Measurements from ENCODE around the gene FSD1. TPM values are rescaled to one million over a fixed set of nuclear protein-coding genes. Genes with fewer than 3 reads are reported as not detected.

The FSD1 gene
- total and polyA plus RNA-seq, 9 of the 15 experiments (the other 6 are each of a cell fraction or from before 2014, with no cell fraction given) = 0.11 to 1.9 (median 0.94) TPM; not detected in 1

DNA sequence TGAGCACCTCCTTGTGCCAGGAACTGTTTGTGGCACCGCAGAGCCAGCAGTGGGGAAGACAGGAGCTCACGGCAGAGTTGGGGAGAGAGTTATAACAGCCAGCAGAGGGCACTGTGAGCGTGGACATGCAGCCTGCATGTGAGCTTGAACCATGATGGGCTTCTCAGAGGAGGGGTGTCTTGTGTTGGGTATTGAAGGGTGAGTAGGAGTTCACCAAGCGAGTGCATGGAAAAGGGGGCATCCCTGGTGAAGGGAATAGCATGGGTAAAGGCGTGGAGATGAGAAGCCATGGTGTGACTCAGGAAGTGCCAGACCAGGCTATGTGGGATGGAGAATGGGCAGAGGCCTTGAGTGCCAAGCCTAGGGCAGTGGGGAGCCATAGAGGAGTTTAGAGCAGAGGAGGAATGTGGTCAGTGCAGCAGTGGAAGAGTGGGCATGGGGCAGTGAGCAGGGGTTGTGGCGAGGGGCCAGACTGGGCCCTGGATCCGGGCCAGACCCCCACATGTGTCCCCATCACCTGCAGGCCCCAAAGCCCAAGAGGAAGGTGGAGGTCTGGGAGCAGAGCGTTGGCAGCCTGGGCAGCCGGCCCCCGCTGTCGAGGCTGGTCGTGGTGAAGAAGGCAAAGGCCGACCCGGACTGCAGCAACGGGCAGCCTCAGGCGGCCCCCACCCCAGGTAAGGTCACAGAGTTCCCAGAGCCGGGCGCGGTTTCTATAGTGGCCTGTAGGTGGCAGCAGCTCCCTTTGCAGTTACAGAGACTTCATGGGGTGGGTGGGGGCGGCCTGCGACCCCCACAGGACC, 37.1 kb upstream of the FSD1 start (continued):
- TF ChIP-seq, protein P1, sequence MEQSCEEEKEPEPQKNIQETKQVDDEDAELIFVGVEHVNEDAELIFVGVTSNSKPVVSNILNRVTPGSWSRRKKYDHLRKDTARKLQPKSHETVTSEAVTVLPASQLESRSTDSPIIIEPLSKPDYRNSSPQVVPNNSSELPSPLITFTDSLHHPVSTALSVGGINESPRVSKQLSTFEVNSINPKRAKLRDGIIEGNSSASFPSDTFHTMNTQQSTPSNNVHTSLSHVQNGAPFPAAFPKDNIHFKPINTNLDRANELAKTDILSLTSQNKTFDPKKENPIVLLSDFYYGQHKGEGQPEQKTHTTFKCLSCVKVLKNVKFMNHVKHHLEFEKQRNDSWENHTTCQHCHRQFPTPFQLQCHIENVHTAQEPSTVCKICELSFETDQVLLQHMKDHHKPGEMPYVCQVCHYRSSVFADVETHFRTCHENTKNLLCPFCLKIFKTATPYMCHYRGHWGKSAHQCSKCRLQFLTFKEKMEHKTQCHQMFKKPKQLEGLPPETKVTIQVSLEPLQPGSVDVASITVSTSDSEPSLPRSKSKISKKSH (CRISPR knock-in tag; IDR thresholded peaks at IDR 0.05) = no peak
- TF ChIP-seq RBM39 (optimal IDR thresholded peaks at IDR 0.05; ENCODE audit: low read depth, low read length) = no peak
- TF ChIP-seq, protein P2, sequence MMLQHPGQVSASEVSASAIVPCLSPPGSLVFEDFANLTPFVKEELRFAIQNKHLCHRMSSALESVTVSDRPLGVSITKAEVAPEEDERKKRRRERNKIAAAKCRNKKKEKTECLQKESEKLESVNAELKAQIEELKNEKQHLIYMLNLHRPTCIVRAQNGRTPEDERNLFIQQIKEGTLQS (IDR thresholded peaks at IDR 0.05) = no peak
- TF ChIP-seq, protein P2 (CRISPR knock-in tag; conservative IDR thresholded peaks at IDR 0.05) = no peak
- TF ChIP-seq, protein P3, sequence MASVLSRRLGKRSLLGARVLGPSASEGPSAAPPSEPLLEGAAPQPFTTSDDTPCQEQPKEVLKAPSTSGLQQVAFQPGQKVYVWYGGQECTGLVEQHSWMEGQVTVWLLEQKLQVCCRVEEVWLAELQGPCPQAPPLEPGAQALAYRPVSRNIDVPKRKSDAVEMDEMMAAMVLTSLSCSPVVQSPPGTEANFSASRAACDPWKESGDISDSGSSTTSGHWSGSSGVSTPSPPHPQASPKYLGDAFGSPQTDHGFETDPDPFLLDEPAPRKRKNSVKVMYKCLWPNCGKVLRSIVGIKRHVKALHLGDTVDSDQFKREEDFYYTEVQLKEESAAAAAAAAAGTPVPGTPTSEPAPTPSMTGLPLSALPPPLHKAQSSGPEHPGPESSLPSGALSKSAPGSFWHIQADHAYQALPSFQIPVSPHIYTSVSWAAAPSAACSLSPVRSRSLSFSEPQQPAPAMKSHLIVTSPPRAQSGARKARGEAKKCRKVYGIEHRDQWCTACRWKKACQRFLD (CRISPR knock-in tag; IDR thresholded peaks at IDR 0.05) = no peak
- TF ChIP-seq, protein P4, sequence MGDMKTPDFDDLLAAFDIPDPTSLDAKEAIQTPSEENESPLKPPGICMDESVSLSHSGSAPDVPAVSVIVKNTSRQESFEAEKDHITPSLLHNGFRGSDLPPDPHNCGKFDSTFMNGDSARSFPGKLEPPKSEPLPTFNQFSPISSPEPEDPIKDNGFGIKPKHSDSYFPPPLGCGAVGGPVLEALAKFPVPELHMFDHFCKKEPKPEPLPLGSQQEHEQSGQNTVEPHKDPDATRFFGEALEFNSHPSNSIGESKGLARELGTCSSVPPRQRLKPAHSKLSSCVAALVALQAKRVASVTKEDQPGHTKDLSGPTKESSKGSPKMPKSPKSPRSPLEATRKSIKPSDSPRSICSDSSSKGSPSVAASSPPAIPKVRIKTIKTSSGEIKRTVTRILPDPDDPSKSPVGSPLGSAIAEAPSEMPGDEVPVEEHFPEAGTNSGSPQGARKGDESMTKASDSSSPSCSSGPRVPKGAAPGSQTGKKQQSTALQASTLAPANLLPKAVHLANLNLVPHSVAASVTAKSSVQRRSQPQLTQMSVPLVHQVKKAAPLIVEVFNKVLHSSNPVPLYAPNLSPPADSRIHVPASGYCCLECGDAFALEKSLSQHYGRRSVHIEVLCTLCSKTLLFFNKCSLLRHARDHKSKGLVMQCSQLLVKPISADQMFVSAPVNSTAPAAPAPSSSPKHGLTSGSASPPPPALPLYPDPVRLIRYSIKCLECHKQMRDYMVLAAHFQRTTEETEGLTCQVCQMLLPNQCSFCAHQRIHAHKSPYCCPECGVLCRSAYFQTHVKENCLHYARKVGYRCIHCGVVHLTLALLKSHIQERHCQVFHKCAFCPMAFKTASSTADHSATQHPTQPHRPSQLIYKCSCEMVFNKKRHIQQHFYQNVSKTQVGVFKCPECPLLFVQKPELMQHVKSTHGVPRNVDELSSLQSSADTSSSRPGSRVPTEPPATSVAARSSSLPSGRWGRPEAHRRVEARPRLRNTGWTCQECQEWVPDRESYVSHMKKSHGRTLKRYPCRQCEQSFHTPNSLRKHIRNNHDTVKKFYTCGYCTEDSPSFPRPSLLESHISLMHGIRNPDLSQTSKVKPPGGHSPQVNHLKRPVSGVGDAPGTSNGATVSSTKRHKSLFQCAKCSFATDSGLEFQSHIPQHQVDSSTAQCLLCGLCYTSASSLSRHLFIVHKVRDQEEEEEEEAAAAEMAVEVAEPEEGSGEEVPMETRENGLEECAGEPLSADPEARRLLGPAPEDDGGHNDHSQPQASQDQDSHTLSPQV (IDR thresholded peaks at IDR 0.05) = no peak
- TF ChIP-seq GABPB1 (CRISPR knock-in tag; IDR thresholded peaks at IDR 0.05) = peak; percentile 11; the same call in 1 of the 2 replicates
- TF ChIP-seq BCL6 (CRISPR knock-in tag; IDR thresholded peaks at IDR 0.05) = no peak
- TF ChIP-seq PTTG1 (tag; IDR thresholded peaks at IDR 0.05; ENCODE audit: low read depth) = no peak
- no peak; the same call in 1 of the 2 replicates for TF ChIP-seq HDAC2 (IDR thresholded peaks at IDR 0.05)
- TF ChIP-seq, protein P5, sequence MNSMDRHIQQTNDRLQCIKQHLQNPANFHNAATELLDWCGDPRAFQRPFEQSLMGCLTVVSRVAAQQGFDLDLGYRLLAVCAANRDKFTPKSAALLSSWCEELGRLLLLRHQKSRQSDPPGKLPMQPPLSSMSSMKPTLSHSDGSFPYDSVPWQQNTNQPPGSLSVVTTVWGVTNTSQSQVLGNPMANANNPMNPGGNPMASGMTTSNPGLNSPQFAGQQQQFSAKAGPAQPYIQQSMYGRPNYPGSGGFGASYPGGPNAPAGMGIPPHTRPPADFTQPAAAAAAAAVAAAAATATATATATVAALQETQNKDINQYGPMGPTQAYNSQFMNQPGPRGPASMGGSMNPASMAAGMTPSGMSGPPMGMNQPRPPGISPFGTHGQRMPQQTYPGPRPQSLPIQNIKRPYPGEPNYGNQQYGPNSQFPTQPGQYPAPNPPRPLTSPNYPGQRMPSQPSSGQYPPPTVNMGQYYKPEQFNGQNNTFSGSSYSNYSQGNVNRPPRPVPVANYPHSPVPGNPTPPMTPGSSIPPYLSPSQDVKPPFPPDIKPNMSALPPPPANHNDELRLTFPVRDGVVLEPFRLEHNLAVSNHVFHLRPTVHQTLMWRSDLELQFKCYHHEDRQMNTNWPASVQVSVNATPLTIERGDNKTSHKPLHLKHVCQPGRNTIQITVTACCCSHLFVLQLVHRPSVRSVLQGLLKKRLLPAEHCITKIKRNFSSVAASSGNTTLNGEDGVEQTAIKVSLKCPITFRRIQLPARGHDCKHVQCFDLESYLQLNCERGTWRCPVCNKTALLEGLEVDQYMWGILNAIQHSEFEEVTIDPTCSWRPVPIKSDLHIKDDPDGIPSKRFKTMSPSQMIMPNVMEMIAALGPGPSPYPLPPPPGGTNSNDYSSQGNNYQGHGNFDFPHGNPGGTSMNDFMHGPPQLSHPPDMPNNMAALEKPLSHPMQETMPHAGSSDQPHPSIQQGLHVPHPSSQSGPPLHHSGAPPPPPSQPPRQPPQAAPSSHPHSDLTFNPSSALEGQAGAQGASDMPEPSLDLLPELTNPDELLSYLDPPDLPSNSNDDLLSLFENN (IDR thresholded peaks at IDR 0.05; ENCODE audit: low read depth in 2 of 2, low read length in 2 of 2) = no peak
- peak in 1 of 2 experiments; percentile 64; a peak in 2 of 4 replicates for TF ChIP-seq MAZ (CRISPR knock-in tag; conservative IDR thresholded peaks at IDR 0.05 in 1 of 2, IDR thresholded peaks at IDR 0.05 in 1 of 2)
- peak; percentile 99 for TF ChIP-seq ZBTB7A (IDR thresholded peaks at IDR 0.05; ENCODE audit: borderline replicate concordance, control insufficient read depth, low read depth, low read length)
